Fibroblast of peridontal ligament (primary cell): Measurements from ENCODE around the gene DHRS7.
"Not testable (repeated sequence)": the region's sequence is repeated elsewhere in the genome, so short reads cannot be mapped to it uniquely, and the experiment has no call there.

Experiments
- DNase-seq: peaks from one replicate; pipeline ENCODE4 v3.0.0-alpha.2; 2010; ENCODE audit errors: extremely low read depth

DHRS7 gene

GRCh38 chr14:60134702-60135101 is 30.5 kb downstream of the DHRS7 start:
- DNase-seq = no peak

DNA sequence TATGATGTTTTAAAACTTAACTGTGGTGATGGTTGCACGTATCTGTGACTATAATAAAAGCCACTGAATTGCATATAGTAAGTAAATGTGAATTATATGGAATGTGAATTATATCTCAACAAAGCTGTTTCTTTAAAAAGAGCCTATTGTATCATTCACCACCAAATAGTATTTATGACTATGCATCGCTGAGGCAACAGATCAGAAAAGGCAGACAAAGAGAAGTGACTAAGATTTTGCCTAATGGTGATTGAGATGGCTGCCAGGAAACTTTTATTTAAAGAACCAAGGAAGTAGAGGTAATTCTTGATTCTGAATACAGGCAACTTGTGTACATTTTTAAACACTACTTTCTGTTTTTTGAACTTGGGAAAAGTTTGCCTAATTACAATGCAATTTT is 31.7 kb downstream of the DHRS7 start:
- DNase-seq = no peak

GRCh38 chr14:60125918-60126317 is 39.3 kb downstream of the DHRS7 start:
- DNase-seq = peak; percentile 19

DNA sequence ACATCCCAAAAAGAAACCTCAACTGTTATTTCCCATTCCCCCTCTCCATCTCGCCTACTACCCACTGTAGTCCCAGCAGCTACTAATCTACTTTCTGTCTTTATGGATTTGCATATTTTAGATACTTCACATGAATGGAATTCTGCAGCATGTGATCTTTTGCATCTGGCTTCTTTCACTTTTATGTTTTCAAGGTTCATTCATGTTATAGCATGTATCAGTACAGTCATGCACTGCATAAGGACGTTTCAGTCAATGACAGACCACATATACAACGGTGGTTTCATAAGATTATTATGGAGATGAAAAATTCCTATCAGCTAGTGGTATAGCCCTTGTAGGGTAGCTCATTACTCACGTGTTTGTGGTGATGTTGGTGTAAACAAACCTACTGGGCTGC is 49.0 kb downstream of the DHRS7 start:
- DNase-seq = peak; percentile 42

DNA sequence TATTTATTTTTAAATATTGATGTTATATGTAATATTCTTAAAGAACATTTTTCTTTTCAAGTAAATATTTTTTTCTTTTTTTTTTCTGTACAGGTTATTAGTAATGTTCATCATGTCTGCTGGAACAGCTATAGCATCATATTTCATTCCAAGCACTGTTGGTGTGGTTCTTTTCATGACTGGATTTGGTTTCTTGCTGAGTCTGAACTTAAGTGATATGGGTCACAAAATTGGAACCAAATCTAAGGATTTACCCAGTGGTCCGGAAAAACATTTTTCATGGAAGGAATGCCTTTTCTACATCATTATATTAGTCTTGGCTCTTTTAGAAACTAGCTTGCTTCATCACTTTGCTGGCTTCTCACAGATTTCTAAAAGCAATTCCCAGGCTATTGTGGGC is 50.3 kb downstream of the DHRS7 start:
- peak; percentile 68 for DNase-seq

DNA sequence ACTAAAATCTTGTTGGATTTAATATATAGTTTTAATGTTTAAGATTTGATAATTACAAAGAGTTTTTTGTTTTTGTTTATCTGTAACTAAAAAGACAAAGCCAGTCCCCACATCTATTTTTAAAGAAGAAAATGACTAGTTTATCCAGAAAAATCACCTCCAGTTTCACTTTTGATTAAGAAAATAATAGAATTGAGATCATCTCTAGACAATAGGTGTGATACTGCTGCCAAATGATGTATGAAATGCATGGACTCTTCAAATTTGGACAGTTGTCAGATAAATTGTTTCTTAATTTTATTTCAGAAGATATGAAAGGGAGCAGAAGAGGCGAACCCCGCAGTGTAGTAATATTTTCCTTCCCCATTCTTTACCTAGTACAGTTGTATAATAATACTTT is 53.5 kb downstream of the DHRS7 start:
- no peak for DNase-seq

DNA sequence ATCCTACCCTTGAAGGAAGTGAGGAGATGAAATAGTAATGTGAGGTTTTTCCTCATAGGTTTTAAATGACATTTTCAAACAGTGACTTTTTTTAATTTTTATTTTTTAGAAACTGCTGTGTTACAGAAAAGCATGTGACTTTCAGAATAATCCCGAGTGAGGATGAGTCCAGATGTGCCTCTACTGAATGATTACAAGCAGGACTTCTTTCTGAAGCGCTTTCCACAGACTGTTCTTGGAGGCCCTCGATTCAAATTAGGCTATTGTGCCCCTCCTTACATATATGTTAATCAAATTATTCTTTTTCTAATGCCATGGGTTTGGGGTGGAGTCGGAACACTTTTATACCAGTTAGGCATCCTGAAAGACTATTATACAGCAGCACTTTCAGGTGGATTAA is 57.7 kb downstream of the DHRS7 start:
- DNase-seq = no peak

GRCh38 chr14:60106339-60106738 is 58.9 kb downstream of the DHRS7 start:
- DNase-seq = peak; percentile 85

GRCh38 chr14:60102389-60102788 is 62.8 kb downstream of the DHRS7 start:
- DNase-seq = peak; percentile 99

- peak; percentile 44 for DNase-seq
Observed at GRCh38 chr14:60101786-60102185, 63.4 kb downstream of the DHRS7 start.

GRCh38 chr14:60099855-60100254 is 65.3 kb downstream of the DHRS7 start:
- not testable (repeated sequence) for DNase-seq

DNA sequence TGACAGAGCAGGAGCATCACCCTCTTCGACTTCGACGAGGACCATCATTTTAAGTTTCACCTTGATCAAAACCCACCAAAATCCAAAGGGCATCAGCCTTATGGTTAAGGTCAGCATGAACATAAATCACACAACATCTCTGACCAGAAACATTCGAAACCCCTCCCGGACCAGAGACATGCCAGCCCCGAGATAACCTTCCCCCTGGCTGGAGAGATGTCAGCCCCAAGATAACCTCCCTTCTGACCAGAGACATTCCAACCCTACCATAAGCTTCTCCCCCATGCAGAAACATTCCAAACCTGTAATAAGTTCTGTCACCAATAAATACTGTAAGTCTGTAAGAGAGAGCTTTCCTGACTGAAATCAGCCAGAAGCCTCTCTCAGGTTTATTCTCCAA is 67.2 kb downstream of the DHRS7 start:
- no peak for DNase-seq

DNA sequence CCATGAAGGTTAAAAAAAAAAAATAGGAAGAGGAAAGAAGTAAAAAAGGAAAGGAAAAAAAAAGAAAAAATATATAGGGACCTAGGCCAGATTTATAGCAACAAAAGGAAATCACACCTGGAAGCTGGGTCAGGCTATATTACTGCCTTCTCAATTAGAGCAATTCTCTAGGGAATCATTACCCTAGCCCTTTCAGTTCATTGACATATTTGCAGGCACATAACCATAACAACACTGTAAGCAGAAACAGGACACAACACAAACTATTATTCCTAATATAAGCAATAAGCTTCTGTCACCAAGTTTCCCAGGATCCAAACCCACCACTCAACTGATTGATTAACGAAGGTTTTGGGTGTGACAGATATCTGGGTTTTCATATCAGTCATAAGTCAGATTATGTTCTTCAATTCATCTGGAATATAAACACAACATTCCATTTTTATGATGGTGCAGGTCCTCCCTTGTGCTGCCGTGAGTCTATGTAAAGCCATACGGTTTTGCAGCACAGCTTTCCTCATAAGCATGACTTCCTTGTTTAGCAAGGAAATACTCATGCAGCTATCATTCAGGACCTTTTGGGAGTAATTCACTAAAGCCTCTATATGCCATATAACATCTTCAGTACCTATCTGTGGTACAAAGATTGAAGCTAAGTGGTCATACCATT is 69.3 kb downstream of the DHRS7 start:
- peak; percentile 82 for DNase-seq

- DNase-seq = no peak
Observed at GRCh38 chr14:60095231-60095630, 70.0 kb downstream of the DHRS7 start.

DNA sequence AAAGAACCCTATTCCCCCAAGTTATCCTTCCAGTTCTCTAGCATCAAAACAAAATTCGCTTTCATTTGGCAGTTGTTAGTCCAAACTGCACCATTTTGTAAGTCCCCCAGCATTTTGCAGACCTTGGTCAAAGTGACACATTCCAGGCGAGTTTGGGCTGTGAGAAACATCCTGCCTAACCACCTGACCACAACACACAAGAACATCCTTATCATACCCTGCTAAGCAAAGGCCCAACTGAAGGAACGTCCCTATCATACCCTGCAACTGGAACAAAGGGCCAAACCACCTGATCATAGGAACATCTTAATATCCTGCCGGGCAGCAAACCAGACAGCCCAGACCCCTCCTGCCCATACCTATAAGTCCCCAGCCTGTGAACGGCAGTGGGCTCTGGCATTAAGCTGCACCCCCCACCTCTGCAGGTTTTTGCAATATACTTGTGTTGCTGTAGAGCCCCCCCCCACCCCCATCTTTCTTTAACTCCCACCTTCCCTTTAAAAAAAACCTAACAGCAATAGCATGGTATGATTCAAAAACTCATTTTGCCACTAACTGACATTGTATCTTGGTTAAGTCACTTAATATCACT is 70.8 kb downstream of the DHRS7 start:
- no peak for DNase-seq
